HG02763 (cell line): ENCODE data around the gene SERPING1.
A peak's percentile ranks its signal among the peaks of the same experiment; 100 is the strongest.
"Not testable (repeated sequence)": the region's sequence is repeated elsewhere in the genome, so short reads cannot be mapped to it uniquely, and the experiment has no call there.

ENCODE experiments used
- ATAC-seq: cut with Tn5 transposase; IDR thresholded peaks from one replicate; pipeline ENCODE4 v1.9.1; 2021; ENCODE audit warnings: mild to moderate bottlenecking, moderate library complexity; ENCODE audit not compliant: unreplicated experiment

The SERPING1 gene

GRCh38 chr11:57650739-57651090 is 53.2 kb downstream of the SERPING1 start:
- no peak for ATAC-seq

- no peak for ATAC-seq
Observed at GRCh38 chr11:57651408-57651807, 53.9 kb downstream of the SERPING1 start.

GRCh38 chr11:57652230-57652629 is 54.7 kb downstream of the SERPING1 start:
- ATAC-seq = not testable (repeated sequence)

- no peak for ATAC-seq
Observed at GRCh38 chr11:57652662-57653061, 55.2 kb downstream of the SERPING1 start.

GRCh38 chr11:57653163-57653562 is 55.7 kb downstream of the SERPING1 start:
- ATAC-seq = no peak

GRCh38 chr11:57656885-57657193 is 59.4 kb downstream of the SERPING1 start:
- ATAC-seq = no peak

GRCh38 chr11:57657194-57658022 is 59.9 kb downstream of the SERPING1 start, which contains the start of gene CLP1:
Gene CLP1 (plus strand): TSS chr11:57657762. CDS start chr11:57659477, 1,715 bp downstream.
- peak; percentile 99 for ATAC-seq

GRCh38 chr11:57658023-57658361 is 60.5 kb downstream of the SERPING1 start:
- no peak for ATAC-seq

GRCh38 chr11:57659669-57660068 is 62.2 kb downstream of the SERPING1 start:
- ATAC-seq = no peak

GRCh38 chr11:57662893-57663292 is 65.4 kb downstream of the SERPING1 start:
- ATAC-seq = no peak

GRCh38 chr11:57663975-57664374 is 66.5 kb downstream of the SERPING1 start:
- ATAC-seq = no peak
